Tibial nerve (tissue), 3 donors: ENCODE measurements around the gene GIT1.

Experiments
- POLR2A ChIP-seq, 2 donors: fragments of 450-650 bp; IDR thresholded peaks; one replicate each; pipeline ENCODE4 v1.6.1; 2017; ENCODE audit warnings: antibody characterized with exemption in 2 of 2, mild to moderate bottlenecking in 2 of 2, moderate library complexity in 2 of 2
- TF ChIP-seq, protein P1 (sequence below), 5 experiments: fragments of 200-600 bp in 3 of 5; fragments of 450-650 bp in 2 of 5; sonication (generic) in 3 of 5; IDR thresholded peaks; one replicate each; pipeline ENCODE4 v1.5.1; 2016 to 2019; ENCODE audit warnings: antibody characterized with exemption in 5 of 5, mild to moderate bottlenecking in 3 of 5, moderate library complexity in 2 of 5

- TF ChIP-seq, protein P1, sequence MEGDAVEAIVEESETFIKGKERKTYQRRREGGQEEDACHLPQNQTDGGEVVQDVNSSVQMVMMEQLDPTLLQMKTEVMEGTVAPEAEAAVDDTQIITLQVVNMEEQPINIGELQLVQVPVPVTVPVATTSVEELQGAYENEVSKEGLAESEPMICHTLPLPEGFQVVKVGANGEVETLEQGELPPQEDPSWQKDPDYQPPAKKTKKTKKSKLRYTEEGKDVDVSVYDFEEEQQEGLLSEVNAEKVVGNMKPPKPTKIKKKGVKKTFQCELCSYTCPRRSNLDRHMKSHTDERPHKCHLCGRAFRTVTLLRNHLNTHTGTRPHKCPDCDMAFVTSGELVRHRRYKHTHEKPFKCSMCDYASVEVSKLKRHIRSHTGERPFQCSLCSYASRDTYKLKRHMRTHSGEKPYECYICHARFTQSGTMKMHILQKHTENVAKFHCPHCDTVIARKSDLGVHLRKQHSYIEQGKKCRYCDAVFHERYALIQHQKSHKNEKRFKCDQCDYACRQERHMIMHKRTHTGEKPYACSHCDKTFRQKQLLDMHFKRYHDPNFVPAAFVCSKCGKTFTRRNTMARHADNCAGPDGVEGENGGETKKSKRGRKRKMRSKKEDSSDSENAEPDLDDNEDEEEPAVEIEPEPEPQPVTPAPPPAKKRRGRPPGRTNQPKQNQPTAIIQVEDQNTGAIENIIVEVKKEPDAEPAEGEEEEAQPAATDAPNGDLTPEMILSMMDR (IDR thresholded peaks at IDR 0.05) = no peak
- no peak for TF ChIP-seq POLR2A (IDR thresholded peaks at IDR 0.05)
These were observed 15.9 kb downstream of the GIT1 start for GRCh38 chr17:29573558-29573869.
